PC-3 (cell line): ENCODE results near the gene MPG. TPM values are rescaled to one million over a fixed set of nuclear protein-coding genes. Genes with fewer than 3 reads are reported as not detected.

ENCODE experiments used
- ATAC-seq: fragments of 200-7000 bp; cut with Tn5 transposase; 2 replicates; pipeline ENCODE4 v1.9.1; 2020; ENCODE audit warnings: mild to moderate bottlenecking, moderate library complexity
- BruUV-seq: library from RNA; stranded (reverse); fragments of 400-500 nt; replicated peaks from 2 replicates; lab custom pipeline; 2021; lab: Mats Ljungman, UMichigan
- CTCF ChIA-PET: fragments of 300-600 bp; sonication (Branson Sonifier 250); formaldehyde crosslinking; loops from one replicate; lab custom pipeline; 2022; ENCODE audit warnings: antibody characterized with exemption; lab: Charles Lee
- POLR2A ChIA-PET: fragments of 300-600 bp; sonication (Branson Sonifier 250); formaldehyde crosslinking; loops from one replicate; lab custom pipeline; 2022; ENCODE audit warnings: antibody characterized with exemption; ENCODE audit not compliant: unreplicated experiment; lab: Charles Lee
- DNase-seq: peaks from one replicate; pipeline ENCODE4 v3.0.0-alpha.2; 2015
- H2AFZ ChIP-seq: fragments of 300-600 bp; sonication (generic); 2 replicates; pipeline ENCODE4 v1.6.0; 2016; ENCODE audit warnings: antibody characterized with exemption, low read length
- H3F3A ChIP-seq: fragments of 300-600 bp; sonication (generic); one replicate; pipeline ENCODE4 v1.6.0; 2017; ENCODE audit warnings: antibody characterized with exemption, low read length, control low read depth, mild to moderate bottlenecking; ENCODE audit not compliant: unreplicated experiment
- H3K27ac ChIP-seq: fragments of 300-600 bp; sonication (generic); 2 replicates; pipeline ENCODE4 v1.5.1; 2016; ENCODE audit warnings: mild to moderate bottlenecking, low read length
- H3K27me3 ChIP-seq: fragments of 300-600 bp; sonication (generic); 2 replicates; pipeline ENCODE4 v1.6.1; 2016; ENCODE audit warnings: low read length, mixed read lengths
- H3K36me3 ChIP-seq: fragments of 300-600 bp; sonication (generic); 2 replicates; pipeline ENCODE4 v1.6.1; 2016; ENCODE audit warnings: low read depth, mixed run types, low read length, mixed read lengths
- H3K4me1 ChIP-seq: fragments of 300-600 bp; sonication (generic); 2 replicates; pipeline ENCODE4 v1.5.1; 2016; ENCODE audit warnings: low read length; ENCODE audit not compliant: insufficient read depth
- H3K4me2 ChIP-seq: fragments of 300-600 bp; sonication (generic); 2 replicates; pipeline ENCODE4 v1.6.0; 2016; ENCODE audit warnings: low read length
- H3K4me3 ChIP-seq: fragments of 300-600 bp; sonication (generic); 2 replicates; pipeline ENCODE4 v1.5.1; 2016; ENCODE audit warnings: mild to moderate bottlenecking, low read length, mixed read lengths
- H3K79me2 ChIP-seq: fragments of 300-600 bp; sonication (generic); 2 replicates; pipeline ENCODE4 v1.6.1; 2017; ENCODE audit warnings: low read length, mixed read lengths
- H3K9ac ChIP-seq: fragments of 300-600 bp; sonication (generic); 2 replicates; pipeline ENCODE4 v1.6.0; 2016; ENCODE audit warnings: mild to moderate bottlenecking, low read length
- H3K9me2 ChIP-seq: fragments of 300-600 bp; sonication (generic); replicated peaks from 2 replicates; pipeline ENCODE4 v1.6.1; 2016; ENCODE audit warnings: mixed run types, low read length, mixed read lengths
- H3K9me3 ChIP-seq: fragments of 300-600 bp; sonication (generic); 2 replicates; pipeline ENCODE4 v1.6.1; 2016; ENCODE audit warnings: low read length, mixed read lengths
- H4K20me1 ChIP-seq: fragments of 300-600 bp; sonication (generic); 2 replicates; pipeline ENCODE4 v1.6.1; 2016; ENCODE audit warnings: low read length, mixed read lengths
- EZH2 ChIP-seq: fragments of 300-600 bp; sonication (generic); IDR thresholded peaks from one replicate; pipeline ENCODE4 v1.6.1; 2017; ENCODE audit warnings: antibody characterized with exemption, mild to moderate bottlenecking, low read length; ENCODE audit not compliant: unreplicated experiment
- EZH2phosphoT487 ChIP-seq: fragments of 300-600 bp; sonication (generic); IDR thresholded peaks from 2 replicates; pipeline ENCODE4 v1.6.1; 2018; ENCODE audit warnings: mild to moderate bottlenecking, antibody characterized with exemption, low read length, borderline replicate concordance
- intact Hi-C: fragments of 100-400 bp; cut with micrococcal nuclease; formaldehyde crosslinking; loops from 2 replicates; pipeline ENCODE4 v1.9.0; 2023
- total RNA-seq: library from RNA; depleted of rRNA; stranded (reverse); fragments of >200 nt; gene quantifications from 2 replicates; pipeline ENCODE4 v1.2.3, GENCODE V29; 2014
- TF ChIP-seq, protein P1 (sequence below): fragments of 300-600 bp; sonication (generic); conservative IDR thresholded peaks from 2 replicates; pipeline ENCODE4 v1.5.1; 2017; ENCODE audit warnings: antibody characterized with exemption, low read depth, mild to moderate bottlenecking, low read length

Gene MPG
- total RNA-seq, 1 experiment from 2014 or later, result 147 TPM

- Histone ChIP-seq H3K27me3 (no peaks in the 10 kb centered on the region), H3K9me3 (no peaks in the 10 kb centered on the region), H3K4me1 (no peaks in the 10 kb centered on the region), H2AFZ (no peak overlapping the region), H3F3A (no peaks in the 10 kb centered on the region), H4K20me1 (no peaks in the 10 kb centered on the region), H3K4me2 (no peak overlapping the region), H3K4me3 (no peak overlapping the region), H3K36me3 (no peaks in the 10 kb centered on the region), H3K27ac (no peak overlapping the region), H3K9me2 (no peaks in the 10 kb centered on the region), H3K79me2 (no peaks in the 10 kb centered on the region), H3K9ac (no peak overlapping the region)
- DNase-seq, result no peak
- BruUV-seq, result no TSS peak
- intact Hi-C loops, result no loop called here
- ChIA-PET CTCF (no interaction called here), POLR2A (no interaction called here)
- TF ChIP-seq EZH2phosphoT487 (no peak), EZH2 (no peak)
- TF ChIP-seq, protein P1, sequence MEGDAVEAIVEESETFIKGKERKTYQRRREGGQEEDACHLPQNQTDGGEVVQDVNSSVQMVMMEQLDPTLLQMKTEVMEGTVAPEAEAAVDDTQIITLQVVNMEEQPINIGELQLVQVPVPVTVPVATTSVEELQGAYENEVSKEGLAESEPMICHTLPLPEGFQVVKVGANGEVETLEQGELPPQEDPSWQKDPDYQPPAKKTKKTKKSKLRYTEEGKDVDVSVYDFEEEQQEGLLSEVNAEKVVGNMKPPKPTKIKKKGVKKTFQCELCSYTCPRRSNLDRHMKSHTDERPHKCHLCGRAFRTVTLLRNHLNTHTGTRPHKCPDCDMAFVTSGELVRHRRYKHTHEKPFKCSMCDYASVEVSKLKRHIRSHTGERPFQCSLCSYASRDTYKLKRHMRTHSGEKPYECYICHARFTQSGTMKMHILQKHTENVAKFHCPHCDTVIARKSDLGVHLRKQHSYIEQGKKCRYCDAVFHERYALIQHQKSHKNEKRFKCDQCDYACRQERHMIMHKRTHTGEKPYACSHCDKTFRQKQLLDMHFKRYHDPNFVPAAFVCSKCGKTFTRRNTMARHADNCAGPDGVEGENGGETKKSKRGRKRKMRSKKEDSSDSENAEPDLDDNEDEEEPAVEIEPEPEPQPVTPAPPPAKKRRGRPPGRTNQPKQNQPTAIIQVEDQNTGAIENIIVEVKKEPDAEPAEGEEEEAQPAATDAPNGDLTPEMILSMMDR, result no peak
- no peak for ATAC-seq
Measured at GRCh38 chr16:91484-91883, 13.5 kb downstream of the MPG start.

DNA sequence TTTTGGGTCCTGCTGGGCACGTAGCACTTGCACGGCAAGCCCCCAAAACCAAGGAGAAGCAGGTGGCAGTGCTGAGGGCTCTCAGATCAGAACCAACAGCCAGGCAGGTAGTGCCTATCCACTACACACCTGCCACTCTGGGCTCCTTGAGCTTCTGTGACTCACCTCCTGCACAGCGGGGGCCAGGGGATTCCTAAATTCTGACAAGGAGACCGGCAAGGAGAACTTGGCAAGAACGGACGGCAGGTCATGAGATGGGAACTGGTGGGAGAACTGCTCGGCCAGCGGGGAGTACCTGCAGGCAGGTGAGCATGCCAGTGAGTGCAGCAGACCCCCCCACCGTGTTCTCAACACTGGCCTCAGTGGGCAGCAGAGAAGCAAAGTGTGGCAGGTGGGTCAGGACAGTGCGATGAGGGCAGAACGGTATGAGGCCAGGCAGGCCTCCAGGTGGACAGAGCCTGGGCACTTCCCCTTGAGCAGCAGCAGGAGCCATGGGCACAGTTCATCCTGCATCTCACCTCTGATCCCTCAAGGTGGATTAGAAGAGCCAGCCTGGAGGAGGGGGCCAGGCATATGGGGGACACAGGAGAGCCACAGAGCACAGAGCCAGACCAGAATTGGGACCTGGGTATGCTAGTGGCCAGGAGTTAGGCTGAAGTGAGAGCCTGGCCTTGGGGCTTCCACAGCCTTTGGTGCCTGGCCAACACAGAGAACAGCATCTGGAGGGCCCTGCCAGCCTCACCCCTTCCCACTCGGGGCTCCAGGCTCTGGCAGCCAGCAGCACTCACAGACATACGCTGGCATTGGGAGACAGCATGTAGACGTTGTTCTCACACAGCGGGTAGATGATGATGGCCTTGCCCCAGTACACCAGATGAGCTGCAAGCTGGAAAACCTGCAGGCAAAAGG, 14.7 kb downstream of the MPG start:
- no peak overlapping the region for H3K9ac ChIP-seq
- no peaks in the 10 kb centered on the region for H4K20me1 ChIP-seq
- ChIA-PET POLR2A (no interaction called here), CTCF (no interaction called here)
- H3K4me2 ChIP-seq, result no peak overlapping the region
- no peaks in the 10 kb centered on the region for H3K36me3 ChIP-seq
- H3K4me1 ChIP-seq, result no peaks in the 10 kb centered on the region
- TF ChIP-seq, protein P1, result no peak
- TF ChIP-seq EZH2phosphoT487 (no peak), EZH2 (no peak)
- ATAC-seq (no peak), DNase-seq (no peak)
- H3K9me2 ChIP-seq, result no peaks in the 10 kb centered on the region
- H3F3A ChIP-seq, result no peaks in the 10 kb centered on the region
- no peak overlapping the region for H3K27ac ChIP-seq
- no peaks in the 10 kb centered on the region for H3K79me2 ChIP-seq
- H3K27me3 ChIP-seq, result no peaks in the 10 kb centered on the region
- no TSS peak for BruUV-seq
- H2AFZ ChIP-seq, result no peak overlapping the region
- intact Hi-C loops, result no loop called here
- H3K9me3 ChIP-seq, result no peaks in the 10 kb centered on the region
- H3K4me3 ChIP-seq, result no peak overlapping the region

DNA sequence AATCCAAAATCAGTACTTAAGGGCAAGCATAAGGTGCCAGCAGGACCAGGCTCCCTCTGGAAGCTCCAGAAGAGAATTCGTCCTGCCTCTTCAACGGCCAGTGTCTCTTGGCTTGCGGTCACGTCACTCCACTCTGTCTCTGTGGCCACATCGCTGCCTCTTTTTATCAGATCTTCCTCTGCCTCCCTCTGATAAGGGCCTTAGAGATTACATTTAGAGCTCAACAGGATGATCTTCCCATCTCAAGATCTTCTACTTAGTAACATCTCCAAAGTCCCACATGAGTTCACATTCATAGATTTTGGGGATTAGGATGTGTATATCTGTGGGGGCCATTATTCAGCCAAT, 16.9 kb downstream of the MPG start:
- Histone ChIP-seq H3K27me3 (no peaks in the 10 kb centered on the region), H3K4me3 (no peak overlapping the region), H3K4me1 (no peaks in the 10 kb centered on the region), H3F3A (no peaks in the 10 kb centered on the region), H3K27ac (no peak overlapping the region), H3K79me2 (no peaks in the 10 kb centered on the region), H3K36me3 (no peaks in the 10 kb centered on the region), H3K4me2 (no peak overlapping the region), H3K9me3 (no peaks in the 10 kb centered on the region), H3K9me2 (no peaks in the 10 kb centered on the region), H2AFZ (no peak overlapping the region), H4K20me1 (no peaks in the 10 kb centered on the region), H3K9ac (no peak overlapping the region)
- ChIA-PET CTCF (no interaction called here), POLR2A (no interaction called here)
- TF ChIP-seq, protein P1, result no peak
- TF ChIP-seq EZH2, result no peak
- DNase-seq (no peak), ATAC-seq (no peak)
- BruUV-seq, result no TSS peak
- intact Hi-C loops, result no loop called here
